Stimulated activated CD8-positive, alpha-beta memory T cell treated with anti-CD3 and anti-CD28 coated beads, Interleukin-7, amount 100 ng/mL, for 48 hours (primary cell): ENCODE data around the gene AP2A2.

Experiments used
- DNase-seq, 2 donors: peaks; one replicate each; pipeline ENCODE4 v3.0.0-alpha.2; 2020; ENCODE audit warnings: low read depth in 1 of 2; ENCODE audit errors: extremely low read depth in 1 of 2

The AP2A2 gene

DNA sequence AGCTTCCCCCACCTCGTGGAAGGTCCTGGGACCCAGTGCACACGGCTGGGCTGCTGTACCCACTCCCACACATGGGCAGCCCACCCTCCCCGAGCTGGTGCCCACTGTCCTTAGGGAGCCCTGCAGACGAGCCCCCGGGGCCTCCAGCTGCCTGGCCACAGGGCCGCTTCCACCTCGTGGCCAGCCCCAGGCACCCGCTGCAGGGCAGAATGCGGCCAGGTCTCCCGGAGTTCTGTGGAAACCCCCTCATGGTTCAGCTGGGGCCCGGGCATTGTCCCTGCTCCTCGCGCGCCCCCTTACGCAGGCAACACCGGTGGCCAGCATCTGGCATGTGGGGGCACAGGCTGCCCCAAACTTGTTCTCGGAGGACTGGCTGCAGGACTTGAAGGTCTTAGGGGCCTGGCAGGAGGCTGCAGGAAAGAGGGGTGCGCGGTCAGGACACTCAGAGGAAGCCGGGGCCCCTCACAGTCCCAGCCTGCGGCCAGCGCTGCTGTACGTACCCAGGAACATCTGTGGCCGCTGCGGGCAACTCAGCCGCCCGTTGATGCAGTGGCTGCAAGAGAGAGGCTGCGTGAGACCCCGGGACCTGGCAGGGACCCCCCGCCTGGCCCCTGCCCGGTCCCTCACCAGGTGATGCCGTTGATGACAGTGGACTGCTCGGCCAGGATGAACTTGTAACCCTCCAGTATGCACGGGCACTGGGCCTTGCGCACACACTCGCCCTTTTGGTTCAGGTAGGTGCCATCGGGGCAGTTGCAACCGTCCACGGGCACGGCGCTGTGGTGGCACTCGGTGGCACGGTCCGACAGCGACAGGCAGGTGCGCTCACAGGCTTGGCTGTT lies 101.2 kb downstream of the AP2A2 start:
- DNase-seq, result no peak

- no peak for DNase-seq
These were observed 102.0 kb downstream of the AP2A2 start for GRCh38 chr11:1027483-1028290.

GRCh38 chr11:1028291-1028540 lies 102.5 kb downstream of the AP2A2 start:
- no peak for DNase-seq

- DNase-seq, result no peak
These were observed 102.9 kb downstream of the AP2A2 start for GRCh38 chr11:1028616-1029015.

GRCh38 chr11:1029051-1029450 lies 103.4 kb downstream of the AP2A2 start:
- no peak for DNase-seq

- DNase-seq, result no peak
These were observed 104.0 kb downstream of the AP2A2 start for GRCh38 chr11:1029654-1030053.

- DNase-seq, result no peak
These were observed 104.4 kb downstream of the AP2A2 start for GRCh38 chr11:1030086-1030485.

- no peak for DNase-seq
These were observed 104.9 kb downstream of the AP2A2 start for GRCh38 chr11:1030556-1030955.

GRCh38 chr11:1031121-1031899 lies 105.6 kb downstream of the AP2A2 start:
- no peak for DNase-seq

GRCh38 chr11:1032310-1032891 lies 106.7 kb downstream of the AP2A2 start:
- no peak for DNase-seq

- DNase-seq, result no peak
These were observed 107.5 kb downstream of the AP2A2 start for GRCh38 chr11:1033016-1033798.

DNA sequence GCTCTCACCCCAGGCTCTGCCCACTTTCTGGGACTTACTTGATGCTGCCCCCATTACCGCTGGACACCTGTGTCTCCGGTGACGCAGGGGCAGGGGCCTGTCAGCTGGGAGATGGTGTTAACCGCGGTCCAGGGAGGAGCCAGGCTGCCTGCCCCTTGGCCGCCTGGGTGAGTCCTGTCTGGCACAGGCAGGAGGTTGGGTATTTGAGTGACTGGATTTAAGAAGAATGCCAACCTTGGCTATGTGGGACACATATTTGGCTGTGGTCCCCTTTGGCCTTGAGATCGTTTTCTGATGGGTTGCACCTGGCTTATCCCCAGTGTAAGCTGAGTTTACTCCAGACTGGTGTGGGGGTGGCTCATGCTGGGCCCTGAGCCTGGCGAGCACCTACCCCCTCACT lies 108.3 kb downstream of the AP2A2 start:
- DNase-seq, result no peak

- no peak for DNase-seq
These were observed 109.0 kb downstream of the AP2A2 start for GRCh38 chr11:1034456-1035295.

DNA sequence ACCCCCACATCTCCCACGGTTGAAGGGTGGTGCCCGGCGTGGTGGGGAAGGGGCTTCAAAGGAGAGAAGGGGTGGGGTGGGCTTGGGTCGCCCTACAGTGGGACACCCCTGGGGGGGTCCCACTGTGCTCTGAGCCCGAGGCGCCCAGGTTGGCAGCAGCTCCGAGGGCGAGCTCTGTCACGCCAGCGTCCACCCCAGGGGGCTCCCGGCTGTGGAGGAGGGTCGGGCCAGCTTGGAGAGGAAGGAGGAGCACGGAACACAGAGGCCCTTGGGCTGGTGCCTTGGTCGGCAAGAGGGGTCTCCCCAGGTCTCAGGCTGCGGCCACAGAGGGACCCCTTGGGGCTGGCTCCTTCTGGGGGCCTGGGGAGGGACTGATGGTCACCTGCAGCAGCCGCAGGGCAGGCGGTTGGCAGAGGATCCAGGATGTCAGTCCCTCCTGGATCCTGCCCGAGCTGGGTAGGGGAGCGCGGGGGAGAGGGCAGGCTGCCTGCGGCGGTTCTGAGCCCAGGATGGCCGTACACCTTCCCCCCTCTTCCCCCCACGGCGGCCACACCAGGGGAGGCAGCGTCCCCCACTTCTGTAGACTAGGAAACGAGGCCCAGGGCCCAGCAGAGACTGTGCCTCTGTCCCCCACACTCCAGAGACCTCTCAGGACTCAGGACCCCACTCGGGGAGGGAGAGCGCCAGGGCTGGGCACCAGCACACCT lies 110.1 kb downstream of the AP2A2 start:
- DNase-seq, result no peak

DNA sequence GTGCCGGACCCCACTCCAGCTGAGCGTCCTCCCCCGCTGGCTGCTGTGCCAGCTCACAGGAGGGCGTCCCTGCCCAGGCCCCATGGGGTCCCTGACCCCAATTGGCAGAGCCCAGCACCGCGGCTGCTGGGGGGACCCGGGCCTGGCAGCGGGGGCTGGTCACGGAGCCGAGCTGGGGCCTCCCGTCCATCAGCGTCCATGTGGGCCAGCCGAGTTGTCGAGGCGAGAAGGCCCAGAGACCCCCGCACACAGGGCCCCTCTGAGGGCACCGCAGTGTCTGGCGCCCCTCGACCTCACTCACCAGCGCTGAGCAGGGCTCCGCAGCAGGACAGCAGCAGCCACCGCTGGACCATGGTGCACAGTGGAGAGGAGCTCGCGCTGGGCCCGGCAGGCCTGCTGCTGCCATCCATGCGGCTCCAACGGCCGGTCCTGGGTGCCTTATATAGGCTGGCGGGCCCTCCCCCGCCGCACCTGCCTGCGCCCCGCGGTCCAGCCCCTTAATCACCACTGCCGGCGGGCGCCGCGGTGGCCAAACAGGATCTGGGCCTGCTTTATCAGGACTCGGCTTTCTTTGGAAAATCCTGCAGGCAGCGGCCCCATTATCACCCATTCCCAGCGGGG lies 110.7 kb downstream of the AP2A2 start, which contains the start of gene MUC6:
MUC6 (minus strand) TSS at position 416 of the 621 bp plus-strand sequence; CDS start at position 353, 63 bp downstream.
- DNase-seq, result no peak

- no peak for DNase-seq
These were observed 111.3 kb downstream of the AP2A2 start for GRCh38 chr11:1036931-1037330.

- no peak for DNase-seq
These were observed 111.9 kb downstream of the AP2A2 start for GRCh38 chr11:1037506-1038055.

DNA sequence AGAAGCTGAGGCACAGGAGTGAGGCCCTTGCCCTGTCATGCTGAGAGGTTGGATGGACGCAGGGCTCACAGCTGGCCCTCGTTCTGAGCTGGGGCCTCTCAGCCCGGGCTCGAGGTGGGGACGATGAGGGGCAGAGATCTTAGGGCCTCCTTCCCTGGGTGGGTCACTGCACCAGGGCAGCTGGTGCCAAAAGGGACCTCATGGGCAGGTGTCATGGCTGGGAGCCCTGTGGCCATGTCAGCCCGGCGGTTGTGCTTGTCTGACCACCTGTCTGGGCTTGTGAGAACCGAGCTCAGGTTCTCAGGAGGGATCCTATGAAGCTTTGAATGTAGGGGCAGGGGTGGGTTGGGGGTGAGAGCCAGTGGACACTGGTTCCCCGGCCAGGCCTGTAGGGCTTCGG lies 112.7 kb downstream of the AP2A2 start:
- DNase-seq, result no peak
